ENCODE measurements around the gene ZNF598. TPM values are rescaled to one million over a fixed set of nuclear protein-coding genes. Genes with fewer than 3 reads are reported as not detected.
"Not testable (repeated sequence)": the region's sequence is repeated elsewhere in the genome, so short reads cannot be mapped to it uniquely, and the experiment has no call there.

ZNF598 gene
- total RNA-seq, 1 experiment from 2014 or later = 86.5 TPM

- Histone ChIP-seq H3K9me3 (no peaks in the 10 kb centered on the region), H3K36me3 (peaks cover 16% of the 10 kb centered on the region), H3K4me3 (no peak overlapping the region), H3K27me3 (no peaks in the 10 kb centered on the region)
- no peak for DNase-seq
Observed at GRCh38 chr16:2042986-2043666, 33.5 kb upstream of the ZNF598 start.

- no peak for DNase-seq
- H3K4me3 ChIP-seq = no peak overlapping the region
- H3K36me3 ChIP-seq = peaks cover 16% of the 10 kb centered on the region
- no peaks in the 10 kb centered on the region for H3K27me3 ChIP-seq
- no peaks in the 10 kb centered on the region for H3K9me3 ChIP-seq
Observed at GRCh38 chr16:2042171-2042985, 32.8 kb upstream of the ZNF598 start.

GRCh38 chr16:2040787-2041522 is 31.3 kb upstream of the ZNF598 start:
- Histone ChIP-seq H3K4me3 (no peak overlapping the region), H3K9me3 (no peaks in the 10 kb centered on the region), H3K27me3 (no peaks in the 10 kb centered on the region), H3K36me3 (peaks cover 16% of the 10 kb centered on the region)
- DNase-seq = no peak

GRCh38 chr16:2040041-2040786 is 30.6 kb upstream of the ZNF598 start:
- Histone ChIP-seq H3K27me3 (no peaks in the 10 kb centered on the region), H3K36me3 (peaks cover 11% of the 10 kb centered on the region), H3K9me3 (no peaks in the 10 kb centered on the region), H3K4me3 (no peak overlapping the region)
- DNase-seq = no peak

GRCh38 chr16:2039274-2040031 is 29.8 kb upstream of the ZNF598 start:
- H3K9me3 ChIP-seq = no peaks in the 10 kb centered on the region
- H3K4me3 ChIP-seq = no peak overlapping the region
- peaks cover 6% of the 10 kb centered on the region for H3K36me3 ChIP-seq

GRCh38 chr16:2038382-2039231 is 29.0 kb upstream of the ZNF598 start:
- Histone ChIP-seq H3K27me3 (no peaks in the 10 kb centered on the region), H3K9me3 (no peaks in the 10 kb centered on the region), H3K4me3 (no peak overlapping the region), H3K36me3 (peaks cover 4% of the 10 kb centered on the region; the same call in 1 of the 2 replicates)
- no peak for DNase-seq

More at GRCh38 chr16:2039274-2040031, 29.8 kb upstream of the ZNF598 start:
- H3K27me3 ChIP-seq = no peaks in the 10 kb centered on the region
- DNase-seq = no peak

GRCh38 chr16:2037647-2038381 is 28.2 kb upstream of the ZNF598 start:
- no peak for DNase-seq
- H3K9me3 ChIP-seq = no peaks in the 10 kb centered on the region
- no peak overlapping the region for H3K4me3 ChIP-seq
- H3K27me3 ChIP-seq = no peaks in the 10 kb centered on the region
- no peaks in the 10 kb centered on the region for H3K36me3 ChIP-seq

GRCh38 chr16:2037115-2037514 is 27.5 kb upstream of the ZNF598 start:
- H3K4me3 ChIP-seq = no peak overlapping the region

GRCh38 chr16:2036200-2036966 is 26.8 kb upstream of the ZNF598 start:
- no peaks in the 10 kb centered on the region for H3K36me3 ChIP-seq
- H3K9me3 ChIP-seq = no peaks in the 10 kb centered on the region
- H3K27me3 ChIP-seq = no peaks in the 10 kb centered on the region
- DNase-seq = no peak
- H3K4me3 ChIP-seq = no peak overlapping the region

More at GRCh38 chr16:2037115-2037514, 27.5 kb upstream of the ZNF598 start:
- no peaks in the 10 kb centered on the region for H3K9me3 ChIP-seq
- no peaks in the 10 kb centered on the region for H3K36me3 ChIP-seq
- H3K27me3 ChIP-seq = no peaks in the 10 kb centered on the region
- DNase-seq = no peak

- DNase-seq = peak; percentile 75
- no peaks in the 10 kb centered on the region for H3K9me3 ChIP-seq
- H3K27me3 ChIP-seq = no peaks in the 10 kb centered on the region
- H3K4me3 ChIP-seq = no peak overlapping the region
- H3K36me3 ChIP-seq = no peaks in the 10 kb centered on the region
Observed at GRCh38 chr16:2035431-2036199, 26.0 kb upstream of the ZNF598 start.

GRCh38 chr16:2034696-2035430 is 25.2 kb upstream of the ZNF598 start:
- no peaks in the 10 kb centered on the region for H3K36me3 ChIP-seq
- DNase-seq = no peak

GRCh38 chr16:2033909-2034695 is 24.5 kb upstream of the ZNF598 start:
- not testable (repeated sequence) for DNase-seq, H3K27me3 ChIP-seq, H3K9me3 ChIP-seq, H3K36me3 ChIP-seq
- H3K4me3 ChIP-seq = 0 out of 2 replicates have a peak overlapping the region, but pooled peaks have one; percentile 1

More at GRCh38 chr16:2034696-2035430, 25.2 kb upstream of the ZNF598 start:
- H3K27me3 ChIP-seq = no peaks in the 10 kb centered on the region
- no peaks in the 10 kb centered on the region for H3K9me3 ChIP-seq
- no peak overlapping the region for H3K4me3 ChIP-seq

Measured in MG63 (cell line).